NOMO-1 (cell line): ENCODE data around the gene RETN.
A peak's percentile ranks its signal among the peaks of the same experiment; 100 is the strongest.

Experiments
- DNase-seq, 2 experiments: peaks; one replicate each; lab custom pipeline; 2025; ENCODE audit not compliant: unreplicated experiment in 2 of 2; lab: John Stamatoyannopoulos, UW

Gene RETN

GRCh38 chr19:7705387-7706187, 36.7 kb downstream of the RETN start:
- peak; percentile 94 to 96 for DNase-seq

DNA sequence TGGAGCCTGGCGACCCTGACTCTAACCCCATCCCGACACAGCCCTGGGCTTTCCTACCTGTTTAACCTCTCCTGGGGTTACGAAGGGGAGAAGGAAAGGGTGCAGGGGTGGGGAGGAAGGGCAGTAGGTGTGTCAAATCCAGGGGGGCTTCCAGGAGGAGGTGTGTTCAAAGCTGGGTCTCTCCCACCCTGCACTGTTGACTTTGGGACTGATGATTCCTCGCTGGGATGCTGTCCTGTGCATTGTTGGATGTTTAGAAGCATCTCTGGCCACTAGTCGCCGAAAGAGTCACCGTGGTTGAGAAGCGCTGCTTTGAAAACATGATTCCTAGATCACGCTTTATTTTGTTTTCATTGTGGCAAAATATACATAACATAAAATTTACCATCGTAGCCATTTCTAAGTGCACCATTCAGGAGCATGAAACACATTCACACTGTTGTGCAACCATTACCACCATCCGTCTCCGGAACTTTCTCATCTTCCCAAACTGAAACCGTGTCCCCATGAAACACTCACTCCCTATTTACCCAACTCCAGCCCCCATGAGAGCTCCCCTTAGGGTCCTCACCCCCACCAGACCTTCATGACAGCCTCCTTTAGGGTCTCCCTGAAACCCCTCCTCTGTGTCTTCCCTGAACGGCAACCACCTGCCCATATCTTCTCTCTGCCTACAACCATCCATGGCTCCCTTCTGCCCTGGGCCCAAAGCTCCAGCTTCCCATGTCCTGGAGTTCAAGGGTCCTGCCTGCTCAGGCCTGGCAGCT, 37.5 kb downstream of the RETN start:
- DNase-seq: no peak

- DNase-seq: no peak
Observed at GRCh38 chr19:7706955-7707456, 38.2 kb downstream of the RETN start.

- DNase-seq: no peak
Observed at GRCh38 chr19:7709932-7710460, 41.1 kb downstream of the RETN start.

- DNase-seq: no peak
Observed at GRCh38 chr19:7710616-7711015, 41.8 kb downstream of the RETN start.

DNA sequence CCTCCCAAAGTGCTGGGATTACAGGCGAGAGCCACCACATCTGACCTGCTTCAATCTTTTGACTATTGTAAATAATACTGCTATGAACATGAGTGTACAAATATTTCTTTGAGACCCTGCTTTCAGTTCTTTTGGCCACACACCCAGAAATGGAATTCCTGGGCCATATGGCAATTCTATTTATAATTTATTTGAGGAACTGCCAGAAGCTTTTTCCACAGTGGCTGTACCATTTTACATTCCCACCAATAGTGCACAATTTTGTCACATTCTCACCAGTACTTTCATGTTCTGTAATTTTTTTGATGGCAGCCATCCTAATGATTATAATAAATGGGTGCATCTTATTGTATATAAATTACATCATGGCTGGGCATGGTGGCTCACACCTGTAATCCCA, 46.8 kb downstream of the RETN start:
- no peak for DNase-seq

- no peak for DNase-seq
Observed at GRCh38 chr19:7716762-7717161, 47.9 kb downstream of the RETN start.

DNA sequence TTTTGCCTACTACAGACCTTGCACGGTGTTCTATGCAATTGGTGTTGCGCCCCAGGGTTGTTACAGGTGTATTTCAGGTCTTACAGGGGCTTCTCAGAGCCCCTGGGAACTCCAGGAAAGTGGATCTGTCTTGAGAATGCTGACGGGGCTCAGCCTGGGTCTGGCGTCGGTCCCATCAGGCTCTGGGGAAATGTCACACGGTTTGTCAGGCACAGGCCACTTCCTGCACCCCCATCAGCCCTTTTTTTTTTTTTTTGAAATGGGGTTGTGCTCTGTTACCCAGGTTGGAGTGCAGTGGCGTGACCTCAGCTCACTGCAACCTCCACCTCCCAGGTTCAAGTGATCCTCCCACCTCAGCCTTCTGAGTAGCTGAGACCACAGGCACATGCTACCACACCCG, 49.8 kb downstream of the RETN start:
- DNase-seq: no peak
